GM23248 (cell line): Measurements from ENCODE around the gene PIEZO2. TPM values are rescaled to one million over a fixed set of nuclear protein-coding genes. Genes with fewer than 3 reads are reported as not detected.

ENCODE experiments used
- DNase-seq: peaks from one replicate; pipeline ENCODE4 v3.0.0-alpha.2; 2015
- H2AFZ ChIP-seq: fragments of 200-600 bp; sonication (generic); 2 replicates; pipeline ENCODE4 v1.6.1; 2016; ENCODE audit warnings: antibody characterized with exemption
- H3F3A ChIP-seq: fragments of 200-600 bp; sonication (generic); 2 replicates; pipeline ENCODE4 v1.6.1; 2016; ENCODE audit warnings: mild to moderate bottlenecking, antibody characterized with exemption, mixed run types; ENCODE audit not compliant: insufficient read depth
- H3K27ac ChIP-seq: fragments of 200-600 bp; sonication (generic); 2 replicates; pipeline ENCODE4 v1.5.1; 2016; ENCODE audit warnings: mild to moderate bottlenecking
- H3K27me3 ChIP-seq: fragments of 200-600 bp; sonication (generic); replicated peaks from 2 replicates; pipeline ENCODE4 v1.6.1; 2016; ENCODE audit warnings: mild to moderate bottlenecking; ENCODE audit not compliant: insufficient read depth
- H3K36me3 ChIP-seq: fragments of 200-600 bp; sonication (generic); 2 replicates; pipeline ENCODE4 v1.6.1; 2016; ENCODE audit warnings: low read depth, mild to moderate bottlenecking
- H3K4me1 ChIP-seq: fragments of 200-600 bp; sonication (generic); 2 replicates; pipeline ENCODE4 v1.6.1; 2016; ENCODE audit warnings: mild to moderate bottlenecking; ENCODE audit not compliant: insufficient read depth
- H3K4me2 ChIP-seq: fragments of 200-600 bp; sonication (generic); one replicate; pipeline ENCODE4 v1.6.1; 2016; ENCODE audit warnings: mild to moderate bottlenecking; ENCODE audit not compliant: unreplicated experiment
- H3K4me3 ChIP-seq: fragments of 200-600 bp; sonication (generic); 2 replicates; pipeline ENCODE4 v1.5.1; 2016; ENCODE audit warnings: mild to moderate bottlenecking
- H3K79me2 ChIP-seq: fragments of 200-600 bp; sonication (generic); 2 replicates; pipeline ENCODE4 v1.6.1; 2016; ENCODE audit warnings: mild to moderate bottlenecking; ENCODE audit not compliant: insufficient read depth
- H3K9ac ChIP-seq: fragments of 200-600 bp; sonication (generic); 2 replicates; pipeline ENCODE4 v1.6.1; 2016; ENCODE audit warnings: mild to moderate bottlenecking
- H3K9me2 ChIP-seq: fragments of 200-600 bp; sonication (generic); 2 replicates; pipeline ENCODE4 v1.6.1; 2016; ENCODE audit warnings: mixed run types, mild to moderate bottlenecking, moderate library complexity; ENCODE audit not compliant: insufficient read depth
- H3K9me3 ChIP-seq: fragments of 200-600 bp; sonication (generic); one replicate; pipeline ENCODE4 v1.6.1; 2017; ENCODE audit warnings: low read depth
- H4K20me1 ChIP-seq: fragments of 200-600 bp; sonication (generic); 2 replicates; pipeline ENCODE4 v1.6.0; 2016; ENCODE audit not compliant: insufficient read depth
- EZH2 ChIP-seq: fragments of 200-600 bp; sonication (generic); IDR thresholded peaks from 2 replicates; pipeline ENCODE4 v1.6.1; 2018; ENCODE audit warnings: antibody characterized with exemption, mild to moderate bottlenecking; ENCODE audit not compliant: insufficient read depth, poor library complexity, severe bottlenecking
- EZH2phosphoT487 ChIP-seq: fragments of 200-600 bp; sonication (generic); IDR thresholded peaks from 2 replicates; pipeline ENCODE4 v1.6.1; 2018; ENCODE audit warnings: antibody characterized with exemption, moderate library complexity, mild to moderate bottlenecking, low read depth; ENCODE audit not compliant: insufficient read depth
- WGBS, 2 experiments: methylation state at CpG; one replicate each; pipeline ENCODE4 v1.1.6; 2015 to 2017; ENCODE audit warnings: low lambda C conversion rate in 2 of 2, low coverage in 1 of 2; ENCODE audit errors: missing lambda C conversion rate in 2 of 2; 5-methylcytosine and 5-hydroxymethylcytosine counted together
- in situ Hi-C: fragments of 300-500 bp; cut with MboI; formaldehyde crosslinking; loops from 2 replicates; pipeline ENCODE4 v1.15.0; 2020
- polyA plus RNA-seq: library from polyadenylated mRNA; unstranded; fragments of >200 nt; fragmentation: Nextera tagmentation; extraction: Ambion mirVana; gene quantifications from 2 replicates; pipeline ENCODE4 v1.2.1, GENCODE V29; 2016
- total RNA-seq: library from RNA; depleted of rRNA; stranded (reverse); fragments of >200 nt; shearing (Covaris generic); gene quantifications from 2 replicates; pipeline ENCODE4 v1.2.3, GENCODE V29; 2014

Gene PIEZO2
- total and polyA plus RNA-seq, 2 experiments from 2014 or later, result 0.93 to 1.5 TPM

DNA sequence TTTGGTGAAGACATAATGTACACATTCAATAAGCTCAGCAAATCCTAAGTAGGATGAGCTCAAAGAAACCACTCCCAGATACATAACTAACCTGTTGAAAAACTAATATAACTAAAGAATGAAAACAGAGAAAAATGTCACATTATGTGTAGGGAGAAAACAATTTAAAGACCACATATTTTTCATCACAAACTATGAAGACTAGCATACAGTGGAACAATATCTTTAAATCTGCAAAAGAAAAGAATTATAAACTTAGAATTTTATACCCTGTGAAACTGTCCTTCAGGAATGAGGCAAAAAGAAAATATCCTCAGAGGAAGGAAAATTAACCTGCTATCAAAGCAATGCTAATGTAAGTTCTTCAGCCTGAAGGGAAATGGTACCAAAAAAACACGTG is 151.5 kb downstream of the PIEZO2 start:
- no peak for DNase-seq

DNA sequence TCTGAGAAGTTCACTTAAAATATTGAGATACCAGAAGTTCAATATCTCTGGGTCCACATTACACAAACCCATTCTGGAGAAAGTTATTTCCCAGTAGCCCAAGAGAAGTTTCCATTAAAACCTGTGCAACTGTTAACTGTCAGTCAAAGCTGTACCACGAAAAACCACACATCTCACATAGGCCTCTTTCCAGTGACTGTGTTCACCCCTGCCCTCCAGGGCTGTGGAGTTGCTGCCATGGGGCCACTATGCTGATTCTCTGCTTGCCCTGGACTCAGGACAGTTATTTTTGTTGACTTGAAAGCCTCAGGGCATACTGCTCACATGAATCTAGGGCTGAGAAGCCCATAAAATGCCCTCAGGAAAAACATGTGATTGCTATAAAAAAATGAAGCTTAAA is 153.8 kb downstream of the PIEZO2 start:
- H4K20me1 ChIP-seq, result no peaks in the 10 kb centered on the region
- H3K4me2 ChIP-seq, result no peak overlapping the region
- H3K9me2 ChIP-seq, result no peaks in the 10 kb centered on the region
- H2AFZ ChIP-seq, result no peak overlapping the region
- H3K79me2 ChIP-seq, result no peaks in the 10 kb centered on the region
- H3K9me3 ChIP-seq, result no peaks in the 10 kb centered on the region
- no peak overlapping the region for H3K4me3 ChIP-seq
- H3K27ac ChIP-seq, result no peak overlapping the region
- no peaks in the 10 kb centered on the region; the same call in 1 of the 2 replicates for H3K27me3 ChIP-seq
- no peaks in the 10 kb centered on the region for H3F3A ChIP-seq
- H3K9ac ChIP-seq, result no peak overlapping the region
- DNase-seq, result no peak
- TF ChIP-seq EZH2phosphoT487 (no peak), EZH2 (no peak)
- H3K36me3 ChIP-seq, result no peaks in the 10 kb centered on the region
- H3K4me1 ChIP-seq, result no peaks in the 10 kb centered on the region
- whole genome bisulfite sequencing, 2 experiments, result 8 to 13% methylated on average over 1 of the region's 1 CpG
- in situ Hi-C loops, result no loop called here

More for the DNA sequence above, 151.5 kb downstream of the PIEZO2 start:
- no peaks in the 10 kb centered on the region for H3K4me1 ChIP-seq
- H3K27ac ChIP-seq, result no peak overlapping the region
- no peaks in the 10 kb centered on the region for H3K9me2 ChIP-seq
- WGBS, 2 experiments, result 0 to 7% methylated on average over 1 of the region's 1 CpG
- no peaks in the 10 kb centered on the region for H4K20me1 ChIP-seq
- in situ Hi-C loops, result no loop called here
- H3K9me3 ChIP-seq, result no peaks in the 10 kb centered on the region
- TF ChIP-seq EZH2phosphoT487 (no peak), EZH2 (no peak)
- H3K27me3 ChIP-seq, result no peaks in the 10 kb centered on the region; the same call in 1 of the 2 replicates
- no peak overlapping the region for H3K4me2 ChIP-seq
- no peak overlapping the region for H2AFZ ChIP-seq
- no peak overlapping the region for H3K4me3 ChIP-seq
- H3K79me2 ChIP-seq, result no peaks in the 10 kb centered on the region
- no peaks in the 10 kb centered on the region for H3K36me3 ChIP-seq
- H3F3A ChIP-seq, result no peaks in the 10 kb centered on the region
- H3K9ac ChIP-seq, result no peak overlapping the region

DNA sequence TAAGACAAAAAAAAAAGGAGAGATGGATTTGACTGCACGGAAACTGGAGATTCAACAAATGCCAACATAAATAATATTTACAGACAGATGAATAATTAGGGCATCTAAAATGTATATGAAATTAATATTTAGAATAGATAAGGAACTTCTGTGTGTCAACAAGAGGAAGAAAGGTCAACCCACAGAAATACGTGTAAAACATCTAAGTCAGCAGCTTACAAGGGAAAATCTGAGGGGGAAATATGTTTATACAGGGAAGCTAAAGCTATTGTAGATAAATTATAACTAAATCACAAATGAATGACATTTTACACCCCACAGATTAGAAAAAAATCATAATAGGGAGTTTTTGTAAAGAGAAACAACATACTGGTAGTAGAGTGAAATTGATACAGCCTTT is 159.9 kb downstream of the PIEZO2 start:
- Histone ChIP-seq H3K4me1 (no peaks in the 10 kb centered on the region), H3K27ac (no peak overlapping the region), H2AFZ (no peak overlapping the region), H3K36me3 (no peaks in the 10 kb centered on the region), H3K9me2 (no peaks in the 10 kb centered on the region), H3K4me3 (no peak overlapping the region), H3K9ac (no peak overlapping the region), H3K27me3 (no peaks in the 10 kb centered on the region), H3K9me3 (no peaks in the 10 kb centered on the region), H3K4me2 (no peak overlapping the region), H4K20me1 (no peaks in the 10 kb centered on the region), H3K79me2 (no peaks in the 10 kb centered on the region), H3F3A (no peaks in the 10 kb centered on the region)
- in situ Hi-C loops, result no loop called here
- no peak for DNase-seq
- WGBS, 2 experiments, result 62 to 65% methylated on average over 2 of the region's 2 CpGs
- TF ChIP-seq EZH2phosphoT487, result no peak
- no peak for TF ChIP-seq EZH2

- Histone ChIP-seq H3K79me2 (no peaks in the 10 kb centered on the region), H3K4me1 (no peaks in the 10 kb centered on the region), H3K9me2 (no peaks in the 10 kb centered on the region), H3F3A (no peaks in the 10 kb centered on the region), H4K20me1 (no peaks in the 10 kb centered on the region), H3K9me3 (no peaks in the 10 kb centered on the region), H2AFZ (no peak overlapping the region), H3K4me3 (no peak overlapping the region), H3K36me3 (no peaks in the 10 kb centered on the region), H3K9ac (no peak overlapping the region), H3K4me2 (no peak overlapping the region), H3K27ac (no peak overlapping the region), H3K27me3 (no peaks in the 10 kb centered on the region)
- WGBS, 2 experiments, result 28 to 29% methylated on average over 2 of the region's 2 CpGs
- TF ChIP-seq EZH2 (no peak), EZH2phosphoT487 (no peak)
- in situ Hi-C loops, result no loop called here
- no peak for DNase-seq
Observed at GRCh38 chr18:10985689-10986088, 163.7 kb downstream of the PIEZO2 start.

- Histone ChIP-seq H4K20me1 (no peaks in the 10 kb centered on the region), H3K27ac (no peak overlapping the region), H3K4me3 (no peak overlapping the region), H3K79me2 (no peaks in the 10 kb centered on the region), H3F3A (no peaks in the 10 kb centered on the region), H3K9me2 (no peaks in the 10 kb centered on the region), H3K36me3 (no peaks in the 10 kb centered on the region), H3K4me1 (no peaks in the 10 kb centered on the region), H3K4me2 (no peak overlapping the region), H2AFZ (no peak overlapping the region), H3K9me3 (no peaks in the 10 kb centered on the region), H3K9ac (no peak overlapping the region), H3K27me3 (no peaks in the 10 kb centered on the region)
- DNase-seq, result no peak
- WGBS, 2 experiments, result 43 to 51% methylated on average over 7 of the region's 7 CpGs
- TF ChIP-seq EZH2phosphoT487 (no peak), EZH2 (no peak)
- in situ Hi-C loops, result no loop called here
Observed at GRCh38 chr18:10979411-10979810, 170.0 kb downstream of the PIEZO2 start.
